A549 (cell line): Measurements from ENCODE around the gene GABRD.

ENCODE experiments used
- EP300 ChIP-seq, 2 experiments: fragments of >200 bp; sonication (Bioruptor Twin); formaldehyde crosslinking; IDR thresholded peaks; 2 replicates in 1 of 2; 3 replicates in 1 of 2; pipeline ENCODE4 v1.6.1; 2016 to 2017
- HDAC2 ChIP-seq: fragments of 200-600 bp; sonication (generic); IDR thresholded peaks from 2 replicates; pipeline ENCODE4 v1.6.1; 2016
- HOXB13 ChIP-seq: fragments of 250-450 bp; sonication (Bioruptor Pico); IDR thresholded peaks from 2 replicates; pipeline ENCODE4 v1.5.0; 2020; ENCODE audit warnings: low read depth, mild to moderate bottlenecking, moderate library complexity
- MYC ChIP-seq: IDR thresholded peaks from 2 replicates; pipeline ENCODE4 v1.6.1; 2012; ENCODE audit warnings: mild to moderate bottlenecking, inconsistent platforms, low read length, improper control_type of control experiment, borderline replicate concordance
- NR3C1 ChIP-seq: fragments of >200 bp; sonication (Bioruptor Twin); formaldehyde crosslinking; IDR thresholded peaks from 3 replicates; pipeline ENCODE4 v1.6.1; 2017
- POLR2A ChIP-seq: IDR thresholded peaks from 2 replicates; pipeline ENCODE4 v1.6.1; 2012; ENCODE audit warnings: mild to moderate bottlenecking, low read length
- RAD21 ChIP-seq, 2 experiments: fragments of >200 bp in 1 of 2; sonication (Bioruptor Twin) in 1 of 2; formaldehyde crosslinking in 1 of 2; IDR thresholded peaks in 1 of 2; conservative IDR thresholded peaks in 1 of 2; 2 replicates in 1 of 2; 3 replicates in 1 of 2; pipeline ENCODE4 v1.6.1; 2012 to 2018; ENCODE audit warnings: inconsistent platforms in 1 of 2
- SMC3 ChIP-seq: fragments of >200 bp; sonication (Bioruptor Twin); formaldehyde crosslinking; IDR thresholded peaks from 3 replicates; pipeline ENCODE4 v1.6.1; 2018; ENCODE audit warnings: inconsistent platforms
- ZNF302 ChIP-seq: fragments of 250-450 bp; sonication (Bioruptor Pico); IDR thresholded peaks from 2 replicates; pipeline ENCODE4 v1.9.0; 2021; ENCODE audit warnings: inconsistent platforms, mild to moderate bottlenecking, moderate library complexity
- ZSCAN20 ChIP-seq: fragments of 250-450 bp; sonication (Bioruptor Pico); IDR thresholded peaks from 2 replicates; pipeline ENCODE4 v1.8.0; 2022; ENCODE audit warnings: mild to moderate bottlenecking, moderate library complexity
- TF ChIP-seq, protein P1 (sequence below): fragments of >200 bp; sonication (Bioruptor Twin); formaldehyde crosslinking; IDR thresholded peaks from 3 replicates; pipeline ENCODE4 v1.5.1; 2016
- TF ChIP-seq, protein P2 (sequence below): fragments of 450-650 bp; IDR thresholded peaks from 2 replicates; pipeline ENCODE4 v1.6.1; 2014; ENCODE audit warnings: antibody characterized with exemption

GRCh38 chr1:1984560-1985070, 34.5 kb upstream of the GABRD start:
- TF ChIP-seq POLR2A (no peak), ZNF302 (CRISPR knock-in tag) (no peak), HDAC2 (no peak), HOXB13 (CRISPR knock-in tag) (no peak), SMC3 (no peak), MYC (no peak), RAD21 (conservative IDR thresholded peaks at IDR 0.05 in 1 of 2, IDR thresholded peaks at IDR 0.05 in 1 of 2) (no peak), ZSCAN20 (no peak), EP300 (IDR thresholded peaks at IDR 0.05) (no peak), NR3C1 (no peak)
- TF ChIP-seq, protein P1, sequence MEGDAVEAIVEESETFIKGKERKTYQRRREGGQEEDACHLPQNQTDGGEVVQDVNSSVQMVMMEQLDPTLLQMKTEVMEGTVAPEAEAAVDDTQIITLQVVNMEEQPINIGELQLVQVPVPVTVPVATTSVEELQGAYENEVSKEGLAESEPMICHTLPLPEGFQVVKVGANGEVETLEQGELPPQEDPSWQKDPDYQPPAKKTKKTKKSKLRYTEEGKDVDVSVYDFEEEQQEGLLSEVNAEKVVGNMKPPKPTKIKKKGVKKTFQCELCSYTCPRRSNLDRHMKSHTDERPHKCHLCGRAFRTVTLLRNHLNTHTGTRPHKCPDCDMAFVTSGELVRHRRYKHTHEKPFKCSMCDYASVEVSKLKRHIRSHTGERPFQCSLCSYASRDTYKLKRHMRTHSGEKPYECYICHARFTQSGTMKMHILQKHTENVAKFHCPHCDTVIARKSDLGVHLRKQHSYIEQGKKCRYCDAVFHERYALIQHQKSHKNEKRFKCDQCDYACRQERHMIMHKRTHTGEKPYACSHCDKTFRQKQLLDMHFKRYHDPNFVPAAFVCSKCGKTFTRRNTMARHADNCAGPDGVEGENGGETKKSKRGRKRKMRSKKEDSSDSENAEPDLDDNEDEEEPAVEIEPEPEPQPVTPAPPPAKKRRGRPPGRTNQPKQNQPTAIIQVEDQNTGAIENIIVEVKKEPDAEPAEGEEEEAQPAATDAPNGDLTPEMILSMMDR: no peak
- TF ChIP-seq, protein P2, sequence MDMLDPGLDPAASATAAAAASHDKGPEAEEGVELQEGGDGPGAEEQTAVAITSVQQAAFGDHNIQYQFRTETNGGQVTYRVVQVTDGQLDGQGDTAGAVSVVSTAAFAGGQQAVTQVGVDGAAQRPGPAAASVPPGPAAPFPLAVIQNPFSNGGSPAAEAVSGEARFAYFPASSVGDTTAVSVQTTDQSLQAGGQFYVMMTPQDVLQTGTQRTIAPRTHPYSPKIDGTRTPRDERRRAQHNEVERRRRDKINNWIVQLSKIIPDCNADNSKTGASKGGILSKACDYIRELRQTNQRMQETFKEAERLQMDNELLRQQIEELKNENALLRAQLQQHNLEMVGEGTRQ: no peak
